ENCODE measurements around the gene MYH6.

- TF ChIP-seq EZH2 (IDR thresholded peaks at IDR 0.05; ENCODE audit: insufficient read depth, low read length) (no peak), CTCF (IDR thresholded peaks at IDR 0.05; ENCODE audit: insufficient read depth, low read depth, low read length) (no peak)
Observed at GRCh38 chr14:23401291-23401690, 6.8 kb downstream of the MYH6 start.
